Fibroblast of mammary gland (primary cell): Measurements from ENCODE around the gene SH2B2.

Experiments
- DNase-seq: peaks from one replicate; pipeline ENCODE4 v3.0.0-alpha.2; 2010; ENCODE audit warnings: low read depth
- H3K4me3 ChIP-seq: 2 replicates; pipeline ENCODE4 v1.5.1; 2011; ENCODE audit warnings: low read depth, mild to moderate bottlenecking, low read length, moderate library complexity; ENCODE audit not compliant: control insufficient read depth
- CTCF ChIP-seq: conservative IDR thresholded peaks from 2 replicates; pipeline ENCODE4 v1.5.1; 2011; ENCODE audit warnings: low read depth, low read length, inconsistent platforms; ENCODE audit not compliant: control insufficient read depth, insufficient read depth

SH2B2 gene

DNA sequence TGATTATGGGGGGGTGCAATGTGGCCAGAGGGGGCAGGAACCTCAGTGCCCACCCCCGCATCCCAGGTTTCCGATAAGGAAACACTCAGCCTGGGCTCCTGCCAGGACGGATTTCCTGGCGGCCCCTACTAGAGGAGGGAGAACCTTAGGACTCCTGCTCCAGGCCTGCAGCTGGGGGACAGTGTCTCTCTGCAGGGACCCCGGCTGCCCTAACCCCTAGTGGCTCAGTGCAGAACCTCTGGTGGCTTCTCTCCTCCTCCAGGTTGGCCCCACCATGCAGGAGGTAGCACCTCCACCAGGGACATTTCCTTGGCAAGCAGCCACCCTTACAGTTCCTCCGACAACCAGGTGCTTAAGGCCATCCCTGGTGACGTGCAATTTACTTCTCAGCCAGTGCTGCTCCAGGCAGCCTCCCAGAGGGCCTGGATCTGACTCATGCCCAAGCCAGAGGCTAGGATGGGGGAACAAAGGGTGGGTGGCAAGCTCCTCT lies 31.9 kb downstream of the SH2B2 start:
- peak; percentile 10 for DNase-seq
- no peak overlapping the region for H3K4me3 ChIP-seq
- TF ChIP-seq CTCF: no peak

DNA sequence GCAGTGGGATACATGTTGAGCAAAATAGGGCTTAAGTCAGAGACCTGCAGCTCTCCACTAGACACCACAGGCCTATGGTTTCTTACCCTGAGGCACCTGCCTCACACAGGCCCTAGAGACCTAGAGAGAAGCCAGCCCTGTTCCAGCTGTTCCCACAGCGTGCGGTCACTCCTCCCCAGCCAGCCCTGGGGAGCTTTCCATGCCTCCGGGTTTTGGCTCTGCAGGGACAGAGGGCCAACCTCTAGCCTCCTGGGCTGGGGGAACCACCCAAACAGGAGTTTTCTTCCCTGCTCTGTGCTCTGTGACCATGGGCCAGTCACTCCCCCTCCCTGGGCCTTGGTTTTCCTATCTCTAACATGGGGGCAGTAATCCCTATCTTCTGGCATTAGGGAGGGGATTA lies 33.0 kb downstream of the SH2B2 start:
- no peak for TF ChIP-seq CTCF
- no peak for DNase-seq
- no peak overlapping the region for H3K4me3 ChIP-seq

GRCh38 chr7:102320181-102320580 lies 33.5 kb downstream of the SH2B2 start:
- no peak overlapping the region for H3K4me3 ChIP-seq
- no peak for TF ChIP-seq CTCF
- no peak for DNase-seq

DNA sequence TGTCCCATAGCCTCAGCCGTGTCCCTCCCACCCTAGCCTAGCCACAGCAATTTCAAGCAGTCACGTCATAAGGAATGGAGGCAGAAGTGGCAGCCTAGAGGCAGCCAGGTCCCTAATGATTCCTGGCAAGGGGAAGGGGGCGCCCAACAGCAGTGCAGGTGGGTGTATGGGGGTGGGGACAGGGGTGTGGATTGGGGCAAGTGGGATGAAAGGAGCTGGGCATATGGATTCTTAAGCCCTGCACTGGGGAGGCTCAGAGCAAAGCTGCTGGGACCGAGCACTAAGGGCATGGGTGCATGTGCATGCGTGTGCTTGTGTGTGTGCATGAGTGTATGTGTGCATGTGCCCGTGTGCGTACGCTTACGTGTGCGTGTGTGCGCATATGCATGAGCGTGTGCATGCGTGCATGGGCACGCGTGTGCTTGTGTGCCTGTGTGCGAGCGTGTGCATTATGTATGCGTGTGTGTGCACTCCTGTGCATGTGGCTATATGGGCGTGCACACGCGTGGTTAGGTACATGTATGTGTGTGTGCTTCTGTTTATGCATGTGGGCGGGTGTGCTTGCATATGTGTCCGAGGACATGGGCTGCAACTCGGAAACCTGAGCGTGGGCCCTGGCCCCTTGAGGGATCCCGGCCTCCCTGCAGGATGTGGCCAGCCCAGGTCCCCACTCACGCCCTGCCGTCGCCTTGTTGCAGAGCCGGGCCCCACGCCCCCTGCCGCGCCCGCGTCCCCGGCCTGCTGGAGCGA lies 34.1 kb downstream of the SH2B2 start:
- no peak for DNase-seq
- no peak for TF ChIP-seq CTCF
- no peak overlapping the region for H3K4me3 ChIP-seq

DNA sequence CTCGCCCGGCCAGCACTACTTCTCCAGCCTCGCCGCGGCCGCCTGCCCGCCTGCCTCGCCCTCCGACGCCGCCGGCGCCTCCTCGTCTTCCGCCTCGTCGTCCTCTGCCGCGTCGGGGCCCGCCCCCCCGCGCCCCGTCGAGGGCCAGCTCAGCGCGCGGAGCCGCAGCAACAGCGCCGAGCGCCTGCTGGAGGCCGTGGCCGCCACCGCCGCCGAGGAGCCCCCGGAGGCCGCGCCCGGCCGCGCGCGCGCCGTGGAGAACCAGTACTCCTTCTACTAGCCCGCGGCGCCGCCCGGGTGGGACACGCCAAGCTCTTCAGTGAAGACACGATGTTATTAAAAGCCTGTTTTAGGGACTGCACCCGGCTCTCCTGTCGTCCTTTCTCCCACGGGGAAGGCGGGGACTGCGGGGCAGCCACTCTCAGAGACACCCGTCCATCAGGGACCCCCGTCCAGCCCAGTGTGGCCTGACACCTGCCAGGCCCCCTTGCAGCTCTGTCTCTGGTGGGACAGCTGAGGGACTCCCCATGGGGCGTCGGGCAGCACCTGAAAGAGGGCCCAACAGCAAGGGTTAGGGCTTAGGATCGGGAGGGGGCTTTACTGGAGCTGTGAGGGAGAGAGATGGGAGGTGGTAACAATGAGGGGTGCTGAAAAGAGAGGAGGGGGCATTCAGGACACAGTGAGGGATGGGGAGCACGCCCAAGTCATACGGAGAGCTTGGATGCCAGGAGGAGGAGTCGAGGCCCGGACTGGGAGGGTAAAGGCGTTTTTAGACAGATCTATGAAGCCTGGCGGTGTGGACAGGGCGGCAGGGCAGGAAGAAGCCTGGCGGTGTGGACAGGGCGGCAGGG lies 34.9 kb downstream of the SH2B2 start:
- no peak for DNase-seq
- H3K4me3 ChIP-seq: no peak overlapping the region
- TF ChIP-seq CTCF: no peak

DNA sequence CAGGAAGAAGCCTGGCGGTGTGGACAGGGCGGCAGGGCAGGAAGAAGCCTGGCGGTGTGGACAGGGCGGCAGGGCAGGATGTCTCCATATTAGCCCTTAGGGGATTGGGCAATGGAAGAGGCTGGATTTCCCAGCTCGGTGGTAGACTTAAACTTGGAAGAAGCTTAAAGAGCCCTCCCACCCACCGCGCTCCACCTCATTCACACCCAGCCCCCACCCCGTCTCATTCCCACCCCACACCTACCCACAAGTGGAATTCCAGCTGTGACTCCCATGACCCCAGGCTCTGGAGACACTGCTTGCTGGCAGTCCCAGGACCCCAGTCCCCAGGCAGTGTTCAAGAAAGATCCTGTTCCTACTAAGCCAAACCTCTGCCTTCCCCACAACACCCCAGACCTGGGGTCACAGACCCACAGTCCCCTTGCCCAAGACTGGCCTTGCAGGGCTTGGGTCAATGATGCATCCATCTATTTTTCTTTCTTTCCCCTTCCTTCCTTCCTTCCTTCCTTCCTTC lies 35.6 kb downstream of the SH2B2 start:
- TF ChIP-seq CTCF: no peak
- peak; percentile 19 for DNase-seq
- H3K4me3 ChIP-seq: no peak overlapping the region
